Keratinocyte (primary cell): Measurements from ENCODE around the gene EVL. TPM values are rescaled to one million over a fixed set of nuclear protein-coding genes. Genes with fewer than 3 reads are reported as not detected.

ENCODE experiments used
- DNase-seq: peaks from one replicate; pipeline ENCODE4 v3.0.0-alpha.2; 2011; ENCODE audit warnings: low read depth, missing footprints, low spot score
- FAIRE-seq: peaks from 2 replicates; lab custom pipeline; 2011; peaks lifted over from hg19 to GRCh38; lab: Jason Lieb, UNC
- H2AFZ ChIP-seq: 2 replicates; pipeline ENCODE4 v1.6.0; 2012; ENCODE audit warnings: low read length, control low read depth, inconsistent platforms; ENCODE audit not compliant: control insufficient read depth
- H3K27ac ChIP-seq: 2 replicates; pipeline ENCODE4 v1.5.1; 2011; ENCODE audit warnings: low read length; ENCODE audit not compliant: control insufficient read depth, insufficient read depth
- H3K27me3 ChIP-seq: 3 replicates; pipeline ENCODE4 v1.6.0; 2011; ENCODE audit warnings: low read length; ENCODE audit not compliant: control insufficient read depth, insufficient read depth; ENCODE audit errors: extremely low read depth
- H3K36me3 ChIP-seq, 2 experiments: 2 replicates in 1 of 2; 3 replicates in 1 of 2; pipeline ENCODE4 v1.5.1; 2011; ENCODE audit warnings: low read length in 2 of 2, mild to moderate bottlenecking in 1 of 2; ENCODE audit not compliant: control insufficient read depth in 2 of 2, insufficient read depth in 2 of 2; ENCODE audit errors: extremely low read depth in 1 of 2
- H3K4me1 ChIP-seq: 3 replicates; pipeline ENCODE4 v1.5.1; 2011; ENCODE audit warnings: low read length; ENCODE audit not compliant: control insufficient read depth, insufficient read depth; ENCODE audit errors: extremely low read depth
- H3K4me2 ChIP-seq: 3 replicates; pipeline ENCODE4 v1.6.0; 2011; ENCODE audit warnings: low read depth, low read length; ENCODE audit not compliant: control insufficient read depth, insufficient read depth; ENCODE audit errors: extremely low read depth
- H3K4me3 ChIP-seq, 3 experiments: fragments of 200-600 bp in 1 of 3; sonication (generic) in 1 of 3; 2 replicates in 2 of 3; 3 replicates in 1 of 3; pipeline ENCODE4 v1.5.1; 2011 to 2016; ENCODE audit warnings: low read length in 3 of 3, mild to moderate bottlenecking in 3 of 3, control low read depth in 2 of 3, inconsistent platforms in 1 of 3, low read depth in 1 of 3, mixed read lengths in 1 of 3, mixed run types in 1 of 3, moderate library complexity in 1 of 3; ENCODE audit not compliant: control insufficient read depth in 2 of 3, insufficient read depth in 2 of 3; ENCODE audit errors: extremely low read depth in 1 of 3
- H3K79me2 ChIP-seq: 2 replicates; pipeline ENCODE4 v1.6.0; 2012; ENCODE audit warnings: low read length; ENCODE audit not compliant: control insufficient read depth, insufficient read depth
- H3K9ac ChIP-seq: 3 replicates; pipeline ENCODE4 v1.6.0; 2011; ENCODE audit warnings: low read length; ENCODE audit not compliant: control insufficient read depth, insufficient read depth; ENCODE audit errors: extremely low read depth
- H3K9me1 ChIP-seq: 3 replicates; pipeline ENCODE4 v1.6.0; 2011; ENCODE audit warnings: low read length; ENCODE audit not compliant: control insufficient read depth, insufficient read depth; ENCODE audit errors: extremely low read depth
- H3K9me3 ChIP-seq: 2 replicates; pipeline ENCODE4 v1.5.1; 2012; ENCODE audit warnings: low read depth, low read length; ENCODE audit not compliant: control insufficient read depth
- H4K20me1 ChIP-seq: 3 replicates; pipeline ENCODE4 v1.6.0; 2011; ENCODE audit warnings: low read length; ENCODE audit not compliant: control insufficient read depth, insufficient read depth; ENCODE audit errors: extremely low read depth
- EZH2 ChIP-seq: IDR thresholded peaks from one replicate; pipeline ENCODE4 v1.6.1; 2012; ENCODE audit warnings: inconsistent platforms, mild to moderate bottlenecking, low read length, moderate library complexity
- dilution Hi-C: fragments of 300-500 bp; cut with MboI; formaldehyde crosslinking; loops from one replicate; pipeline ENCODE4 v1.7.0; 2020; ENCODE audit warnings: low sequenced_read_pairs; ENCODE audit not compliant: extremely low pct_ligation_motif_present
- polyA plus RNA-seq, 5 experiments: library from polyadenylated mRNA; depleted of rRNA in 3 of 5; stranded (reverse) in 3 of 5; stranded (forward) in 1 of 5; unstranded in 1 of 5; fragments of >200 nt; gene quantifications; 1 replicate in 1 of 5; 2 replicates in 3 of 5; 3 replicates in 1 of 5; pipeline versions ENCODE4 v1.2.1 to v1.2.3, GENCODE V29; 2011 to 2012; ENCODE audit warnings: missing spikeins in 2 of 5, low read depth in 1 of 5, low replicate concordance in 1 of 5
- TF ChIP-seq, protein P1 (sequence below), 3 experiments: IDR thresholded peaks in 1 of 3; conservative IDR thresholded peaks in 1 of 3; optimal IDR thresholded peaks in 1 of 3; 2 replicates in 2 of 3; 3 replicates in 1 of 3; pipeline versions ENCODE3 to v1.5.1; 2011; ENCODE audit warnings: low read length in 3 of 3, mild to moderate bottlenecking in 3 of 3, moderate library complexity in 2 of 3, control low read depth in 1 of 3, inconsistent platforms in 1 of 3; ENCODE audit not compliant: insufficient read depth in 2 of 3; ENCODE audit errors: extremely low read depth in 1 of 3

EVL gene
- polyA plus RNA-seq, 1 donor (not counting 4 experiments of a cell fraction or from before 2014, with no cell fraction given): 12.0 TPM

DNA sequence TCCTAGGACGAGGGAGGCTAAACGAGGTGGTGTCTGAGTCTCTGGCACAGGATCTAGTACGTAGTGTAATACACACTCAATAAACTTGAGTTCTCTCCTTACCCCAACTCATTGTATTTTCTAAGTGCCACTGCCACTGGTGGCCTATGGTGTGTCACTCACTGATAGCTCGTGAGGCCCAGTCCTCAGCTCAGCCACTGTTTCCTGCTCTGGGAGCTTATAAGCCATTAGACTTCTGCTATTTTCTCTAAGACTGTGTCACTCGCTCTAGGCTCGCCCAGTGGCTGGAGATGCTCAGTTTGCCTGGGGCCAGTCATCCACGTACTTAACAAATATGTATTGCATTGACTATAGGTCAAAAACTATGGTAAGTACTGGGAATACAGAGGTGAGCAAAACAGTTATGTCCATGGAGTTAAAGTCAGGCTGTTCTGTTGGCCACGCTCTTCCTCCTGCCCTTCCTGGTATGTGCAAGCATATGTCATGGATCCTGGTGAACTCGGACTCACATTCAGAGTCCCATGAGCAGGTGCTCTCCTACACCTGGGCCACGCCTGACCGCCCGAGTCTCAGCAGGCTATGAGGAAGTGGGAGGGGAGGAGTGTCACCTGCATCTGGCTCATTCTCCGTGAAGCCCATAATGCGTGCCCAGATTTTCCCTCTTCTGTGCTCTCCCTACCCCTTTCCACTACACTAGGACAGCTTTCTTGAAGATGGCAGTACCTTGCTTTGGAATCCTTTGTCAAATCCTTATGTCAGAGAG, 52.6 kb downstream of the EVL start:
- Histone ChIP-seq H3K4me2 (no peak overlapping the region), H3K4me3 (no peak overlapping the region), H3K27ac (no peak overlapping the region), H3K36me3 (no peaks in the 10 kb centered on the region), H2AFZ (no peak overlapping the region), H3K27me3 (no peaks in the 10 kb centered on the region), H3K79me2 (no peaks in the 10 kb centered on the region), H3K4me1 (no peaks in the 10 kb centered on the region), H3K9ac (no peak overlapping the region), H3K9me1 (no peaks in the 10 kb centered on the region), H3K9me3 (no peaks in the 10 kb centered on the region), H4K20me1 (no peaks in the 10 kb centered on the region)
- DNase-seq: no peak
- no peak for FAIRE-seq
- TF ChIP-seq, protein P1, sequence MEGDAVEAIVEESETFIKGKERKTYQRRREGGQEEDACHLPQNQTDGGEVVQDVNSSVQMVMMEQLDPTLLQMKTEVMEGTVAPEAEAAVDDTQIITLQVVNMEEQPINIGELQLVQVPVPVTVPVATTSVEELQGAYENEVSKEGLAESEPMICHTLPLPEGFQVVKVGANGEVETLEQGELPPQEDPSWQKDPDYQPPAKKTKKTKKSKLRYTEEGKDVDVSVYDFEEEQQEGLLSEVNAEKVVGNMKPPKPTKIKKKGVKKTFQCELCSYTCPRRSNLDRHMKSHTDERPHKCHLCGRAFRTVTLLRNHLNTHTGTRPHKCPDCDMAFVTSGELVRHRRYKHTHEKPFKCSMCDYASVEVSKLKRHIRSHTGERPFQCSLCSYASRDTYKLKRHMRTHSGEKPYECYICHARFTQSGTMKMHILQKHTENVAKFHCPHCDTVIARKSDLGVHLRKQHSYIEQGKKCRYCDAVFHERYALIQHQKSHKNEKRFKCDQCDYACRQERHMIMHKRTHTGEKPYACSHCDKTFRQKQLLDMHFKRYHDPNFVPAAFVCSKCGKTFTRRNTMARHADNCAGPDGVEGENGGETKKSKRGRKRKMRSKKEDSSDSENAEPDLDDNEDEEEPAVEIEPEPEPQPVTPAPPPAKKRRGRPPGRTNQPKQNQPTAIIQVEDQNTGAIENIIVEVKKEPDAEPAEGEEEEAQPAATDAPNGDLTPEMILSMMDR (optimal IDR thresholded peaks at IDR 0.05 in 1 of 3, IDR thresholded peaks at IDR 0.05 in 1 of 3, conservative IDR thresholded peaks at IDR 0.05 in 1 of 3; ENCODE audit: extremely low read depth in 1 of 3, insufficient read depth in 2 of 3, low read length in 3 of 3): no peak
- TF ChIP-seq EZH2: no peak
- dilution Hi-C loops: no loop called here

DNA sequence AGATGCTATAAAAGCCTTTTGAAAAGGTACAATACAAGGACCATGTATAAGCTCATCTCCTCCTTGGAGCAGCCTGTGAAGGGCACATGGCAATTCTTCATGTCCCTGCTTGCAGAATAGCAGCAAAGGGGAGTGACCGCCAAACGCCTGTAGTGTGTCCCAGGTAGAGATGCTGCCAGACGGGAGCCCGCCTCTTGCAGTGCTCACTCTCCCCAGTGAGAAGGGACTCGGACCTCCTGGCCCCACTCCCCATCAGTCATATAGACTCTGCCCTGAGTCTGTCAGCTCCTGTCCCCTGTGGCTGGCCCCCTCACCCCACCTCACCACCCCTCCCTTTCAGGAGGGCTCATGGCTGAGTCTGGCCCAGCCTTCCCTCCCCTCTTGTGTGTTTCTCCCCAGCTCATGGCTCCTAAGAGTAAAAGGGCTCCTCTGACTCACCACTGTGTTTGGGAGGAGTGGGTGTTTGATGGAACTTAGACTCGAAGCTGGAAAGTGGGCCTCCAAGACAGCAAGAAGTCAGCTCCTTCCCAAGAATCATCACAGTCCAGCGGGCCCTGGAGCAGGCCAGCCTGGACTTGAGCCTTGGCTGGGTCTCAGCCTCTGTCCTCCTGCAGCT, 53.3 kb downstream of the EVL start:
- no peaks in the 10 kb centered on the region for H3K79me2 ChIP-seq
- no peak overlapping the region for H3K4me2 ChIP-seq
- H3K4me3 ChIP-seq: no peak overlapping the region
- TF ChIP-seq, protein P1 (optimal IDR thresholded peaks at IDR 0.05 in 1 of 3, IDR thresholded peaks at IDR 0.05 in 1 of 3, conservative IDR thresholded peaks at IDR 0.05 in 1 of 3; ENCODE audit: extremely low read depth in 1 of 3, insufficient read depth in 2 of 3, low read length in 3 of 3): no peak
- no peak for TF ChIP-seq EZH2
- no peaks in the 10 kb centered on the region for H3K27me3 ChIP-seq
- no peak overlapping the region for H3K27ac ChIP-seq
- H3K4me1 ChIP-seq: no peaks in the 10 kb centered on the region
- no peak overlapping the region for H3K9ac ChIP-seq
- dilution Hi-C loops: no loop called here
- no peak overlapping the region for H2AFZ ChIP-seq
- FAIRE-seq (no peak), DNase-seq (no peak)
- H3K9me1 ChIP-seq: no peaks in the 10 kb centered on the region
- H4K20me1 ChIP-seq: no peaks in the 10 kb centered on the region
- H3K36me3 ChIP-seq: no peaks in the 10 kb centered on the region
- H3K9me3 ChIP-seq: no peaks in the 10 kb centered on the region
